ENCODE data around the gene GOLGA3.
"Not testable (repeated sequence)": the region's sequence is repeated elsewhere in the genome, so short reads cannot be mapped to it uniquely, and the experiment has no call there.

Gene GOLGA3

DNA sequence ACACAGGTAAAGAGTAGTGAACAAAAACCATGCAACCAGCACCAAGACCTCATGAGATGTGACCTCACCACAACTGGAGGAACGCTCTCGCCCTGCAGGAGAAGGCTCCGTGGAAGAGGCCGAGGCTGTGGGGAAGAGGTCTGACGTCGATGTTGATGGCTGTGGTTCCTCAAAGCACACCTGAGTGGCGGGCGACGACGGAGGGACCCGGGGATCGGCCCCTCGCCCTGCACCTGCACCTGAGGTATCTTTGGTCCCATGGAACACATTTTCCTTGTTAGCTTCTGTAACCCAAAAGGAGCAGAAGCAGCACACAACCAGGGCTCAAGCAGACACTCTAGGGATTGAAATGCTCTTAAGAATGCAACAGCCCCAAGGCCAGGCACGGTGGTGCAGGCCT is 40.9 kb upstream of the GOLGA3 start:
- H3K4me3 ChIP-seq (ENCODE audit: low read depth, low read length): no peak overlapping the region
- TF ChIP-seq, protein P1, sequence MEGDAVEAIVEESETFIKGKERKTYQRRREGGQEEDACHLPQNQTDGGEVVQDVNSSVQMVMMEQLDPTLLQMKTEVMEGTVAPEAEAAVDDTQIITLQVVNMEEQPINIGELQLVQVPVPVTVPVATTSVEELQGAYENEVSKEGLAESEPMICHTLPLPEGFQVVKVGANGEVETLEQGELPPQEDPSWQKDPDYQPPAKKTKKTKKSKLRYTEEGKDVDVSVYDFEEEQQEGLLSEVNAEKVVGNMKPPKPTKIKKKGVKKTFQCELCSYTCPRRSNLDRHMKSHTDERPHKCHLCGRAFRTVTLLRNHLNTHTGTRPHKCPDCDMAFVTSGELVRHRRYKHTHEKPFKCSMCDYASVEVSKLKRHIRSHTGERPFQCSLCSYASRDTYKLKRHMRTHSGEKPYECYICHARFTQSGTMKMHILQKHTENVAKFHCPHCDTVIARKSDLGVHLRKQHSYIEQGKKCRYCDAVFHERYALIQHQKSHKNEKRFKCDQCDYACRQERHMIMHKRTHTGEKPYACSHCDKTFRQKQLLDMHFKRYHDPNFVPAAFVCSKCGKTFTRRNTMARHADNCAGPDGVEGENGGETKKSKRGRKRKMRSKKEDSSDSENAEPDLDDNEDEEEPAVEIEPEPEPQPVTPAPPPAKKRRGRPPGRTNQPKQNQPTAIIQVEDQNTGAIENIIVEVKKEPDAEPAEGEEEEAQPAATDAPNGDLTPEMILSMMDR (IDR thresholded peaks at IDR 0.05; ENCODE audit: borderline replicate concordance, insufficient read depth, low read depth, low read length): no peak

DNA sequence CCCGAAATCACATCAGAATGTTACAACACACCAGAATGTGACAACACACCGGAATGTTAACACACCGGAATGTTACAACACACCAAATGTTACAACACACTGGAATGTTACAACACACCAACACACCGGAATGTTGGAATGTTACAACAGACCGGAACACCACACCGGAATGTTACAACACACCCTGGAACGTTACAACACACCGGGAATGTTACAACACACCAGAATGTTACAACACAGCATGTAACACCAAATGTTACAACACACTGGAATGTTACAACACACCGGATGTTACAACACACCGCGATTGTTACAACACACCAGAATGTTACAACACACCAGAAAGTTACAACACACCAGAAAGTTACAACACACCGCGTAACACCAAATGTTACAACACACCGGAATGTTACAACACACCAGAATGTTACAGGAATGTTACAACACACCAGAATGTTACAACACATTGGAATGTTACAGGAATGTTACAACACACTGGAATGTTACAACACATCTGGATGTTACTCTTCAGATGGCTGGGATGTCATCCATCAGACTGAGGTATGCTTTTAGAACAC is 37.7 kb upstream of the GOLGA3 start:
- TF ChIP-seq, protein P1 (IDR thresholded peaks at IDR 0.05; ENCODE audit: borderline replicate concordance, insufficient read depth, low read depth, low read length): no peak
- H3K4me3 ChIP-seq (ENCODE audit: low read depth, low read length): no peak overlapping the region

DNA sequence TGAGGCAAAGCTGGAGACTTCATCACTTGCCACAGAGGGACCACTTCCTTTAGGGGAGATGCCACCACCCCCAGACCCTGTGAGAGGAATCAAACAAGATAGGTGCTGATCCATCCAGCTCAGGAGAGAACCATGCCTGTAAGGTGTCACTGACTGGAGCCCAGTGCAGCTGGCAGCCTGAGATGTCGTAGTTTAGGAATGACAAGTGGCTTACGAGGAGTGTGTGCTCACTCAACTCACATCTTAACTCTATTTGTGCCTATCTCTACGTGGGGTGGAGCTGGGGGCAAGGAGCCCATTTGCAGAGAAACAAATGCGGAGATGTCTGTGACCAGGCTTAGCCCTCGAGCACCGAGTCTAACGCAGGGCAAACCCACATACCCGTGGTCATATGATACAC is 32.9 kb upstream of the GOLGA3 start:
- H3K4me3 ChIP-seq (ENCODE audit: low read depth, low read length): no peak overlapping the region
- TF ChIP-seq, protein P1 (IDR thresholded peaks at IDR 0.05; ENCODE audit: borderline replicate concordance, insufficient read depth, low read depth, low read length): no peak

DNA sequence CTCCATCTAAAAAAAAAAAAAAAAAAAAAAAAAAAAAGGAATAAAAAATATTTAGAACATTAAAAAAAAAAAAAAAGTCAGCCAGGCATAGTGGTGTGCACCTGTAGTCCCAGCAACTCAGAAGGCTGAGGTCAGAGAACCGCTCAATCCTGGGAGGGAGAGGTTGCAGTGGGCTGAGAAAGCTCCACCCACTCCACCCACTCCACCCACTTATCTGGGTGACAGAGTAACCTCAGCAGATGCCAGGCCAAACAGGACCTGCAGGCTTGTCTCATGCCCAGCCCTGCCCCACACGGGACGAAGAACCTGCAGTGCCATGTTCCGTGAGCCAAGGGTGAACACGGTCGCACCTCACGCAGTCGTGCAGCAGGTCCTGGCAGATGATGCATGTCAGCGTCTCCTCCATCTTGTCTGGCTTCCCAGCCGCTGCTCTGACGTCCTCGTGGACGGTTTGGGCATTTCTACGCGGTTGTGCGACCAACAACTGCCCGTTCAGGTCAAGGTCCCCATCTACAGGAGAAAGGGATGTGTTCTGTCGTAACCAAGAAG is 30.1 kb upstream of the GOLGA3 start:
- TF ChIP-seq, protein P1 (IDR thresholded peaks at IDR 0.05; ENCODE audit: borderline replicate concordance, insufficient read depth, low read depth, low read length): no peak
- no peak overlapping the region for H3K4me3 ChIP-seq (ENCODE audit: low read depth, low read length)

DNA sequence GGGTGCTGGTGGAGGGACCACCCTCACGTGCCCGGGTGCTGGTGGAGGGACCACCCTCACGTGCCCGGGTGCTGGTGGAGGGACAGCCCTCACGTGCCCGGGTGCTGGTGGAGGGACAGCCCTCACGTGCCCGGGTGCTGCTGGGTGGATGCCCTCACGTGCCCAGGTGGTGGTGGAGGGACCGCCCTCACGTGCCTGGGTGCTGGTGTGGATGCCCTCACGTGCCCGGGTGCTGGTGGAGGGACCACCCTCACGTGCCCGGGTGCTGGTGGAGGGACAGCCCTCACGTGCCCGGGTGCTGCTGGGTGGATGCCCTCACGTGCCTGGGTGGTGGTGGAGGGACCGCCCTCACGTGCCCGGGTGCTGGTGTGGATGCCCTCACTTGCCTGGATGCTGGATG is 28.4 kb upstream of the GOLGA3 start:
- not testable (repeated sequence) for H3K4me3 ChIP-seq (ENCODE audit: low read depth, low read length)

DNA sequence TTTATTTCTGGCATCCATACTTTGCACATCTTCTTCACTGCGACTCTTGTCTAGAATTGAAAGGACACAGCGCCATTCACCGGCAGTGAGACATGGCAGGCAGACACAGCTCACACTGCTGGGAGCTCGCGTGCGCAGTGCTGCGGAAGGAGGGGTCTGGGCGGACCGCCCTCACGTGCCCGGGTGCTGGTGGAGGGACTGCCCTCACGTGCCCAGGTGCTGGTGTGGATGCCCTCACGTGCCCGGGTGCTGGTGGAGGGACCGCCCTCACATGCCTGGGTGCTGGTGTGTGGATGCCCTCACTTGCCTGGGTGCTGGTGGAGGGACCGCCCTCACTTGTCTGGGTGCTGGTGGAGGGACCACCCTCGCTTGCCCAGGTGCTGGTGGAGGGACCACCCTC is 27.9 kb upstream of the GOLGA3 start:
- H3K4me3 ChIP-seq (ENCODE audit: low read depth, low read length): no peak overlapping the region
- TF ChIP-seq, protein P1 (IDR thresholded peaks at IDR 0.05; ENCODE audit: borderline replicate concordance, insufficient read depth, low read depth, low read length): no peak

DNA sequence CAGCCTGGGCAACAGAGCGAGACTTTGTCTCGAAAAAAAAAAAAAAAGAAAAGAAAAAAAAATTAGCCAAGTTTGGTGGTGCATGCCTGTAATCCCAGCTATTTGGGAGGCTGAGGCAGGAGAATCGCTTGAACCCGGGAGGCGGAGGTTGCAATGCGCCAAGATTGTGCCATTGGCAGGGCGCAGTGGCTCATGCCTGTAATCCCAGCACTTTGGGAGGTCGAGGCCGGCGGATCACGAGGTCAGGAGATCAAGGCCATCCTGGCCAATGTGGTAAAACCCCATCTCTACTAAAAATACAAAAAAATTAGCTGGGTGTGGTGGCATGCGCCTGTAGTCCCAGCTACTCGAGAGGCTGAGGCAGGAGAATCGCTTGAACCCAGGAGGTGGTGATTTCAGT is 26.5 kb upstream of the GOLGA3 start:
- H3K4me3 ChIP-seq (ENCODE audit: low read depth, low read length): not testable (repeated sequence)

DNA sequence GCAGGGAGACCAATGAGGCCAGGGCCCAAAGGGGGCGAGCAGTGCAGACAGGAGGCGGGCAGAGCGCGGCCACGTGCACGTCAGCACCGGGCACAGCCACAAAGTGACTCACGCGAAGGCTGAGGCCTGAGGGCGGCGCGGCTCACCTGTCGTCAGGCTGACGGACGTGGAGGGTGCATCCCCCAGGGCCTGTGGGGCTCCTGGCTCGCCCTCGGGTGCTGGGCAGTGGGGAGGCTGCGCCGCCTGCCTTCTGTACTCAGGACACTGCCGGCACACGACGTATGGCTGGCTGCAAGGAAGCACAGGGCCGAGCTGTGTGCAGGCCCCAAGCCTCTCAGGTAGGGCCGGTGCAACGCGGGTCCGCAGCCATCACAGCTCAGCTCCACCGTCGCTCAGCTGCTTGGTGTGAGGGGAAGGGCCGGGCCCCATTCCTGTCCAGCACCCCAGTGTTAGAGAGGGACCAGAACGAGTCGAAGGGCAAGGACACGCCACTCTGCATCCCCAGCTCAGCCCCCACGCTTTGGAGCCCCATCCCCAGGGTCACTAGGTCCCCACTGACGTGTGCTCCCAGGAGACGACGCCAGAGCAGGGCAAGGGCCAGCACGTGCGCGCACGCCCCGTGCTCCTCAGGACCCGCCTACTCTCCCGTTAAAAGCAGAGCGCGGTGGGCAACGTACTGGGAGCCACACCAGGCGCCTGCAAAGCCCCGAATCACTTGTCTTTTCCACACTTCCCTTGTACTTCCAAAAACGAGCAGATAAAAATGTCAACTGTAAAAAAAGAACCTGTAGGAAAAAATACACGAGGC is 24.8 kb upstream of the GOLGA3 start:
- TF ChIP-seq, protein P1 (IDR thresholded peaks at IDR 0.05; ENCODE audit: borderline replicate concordance, insufficient read depth, low read depth, low read length): no peak
- no peak overlapping the region for H3K4me3 ChIP-seq (ENCODE audit: low read depth, low read length)

Measured in GM12875 (cell line).